ENCODE measurements around the gene PROX1.

The PROX1 gene

DNA sequence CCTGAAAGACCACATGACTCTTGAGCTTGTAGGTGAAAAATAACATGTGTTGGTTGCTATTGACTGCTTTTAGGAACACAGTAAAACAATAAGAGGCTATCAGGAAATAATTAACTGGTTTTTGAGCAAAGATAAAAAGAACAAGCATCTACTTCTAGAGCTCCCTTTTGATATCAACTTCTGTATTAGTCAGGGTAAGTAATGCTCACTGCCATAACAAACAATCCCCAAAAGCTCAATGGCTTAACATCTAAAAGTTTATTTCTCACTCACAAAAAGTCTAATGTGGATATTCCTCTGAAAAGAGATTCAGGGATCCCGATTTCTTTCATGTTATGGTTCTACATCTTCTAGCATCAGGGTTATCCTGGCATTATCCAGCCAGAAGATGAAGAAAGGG, 25.3 kb upstream of the PROX1 start:
- H3K4me3 ChIP-seq (ENCODE audit: extremely low read depth, insufficient read depth, low read length, poor library complexity, severe bottlenecking) = no peak overlapping the region
- no CpG with 5 or more reads among the region's 1 CpG for WGBS, 2 experiments (ENCODE audit: insufficient coverage in 2 of 2)
- no peaks in the 10 kb centered on the region for H3K36me3 ChIP-seq (ENCODE audit: control insufficient read depth, insufficient read depth, low read length)
- H3K4me1 ChIP-seq (ENCODE audit: control insufficient read depth, insufficient read depth, low read length, poor library complexity, severe bottlenecking) = no peaks in the 10 kb centered on the region
- H3K9me3 ChIP-seq (ENCODE audit: control insufficient read depth, low read length) = no peaks in the 10 kb centered on the region
- H3K27ac ChIP-seq (ENCODE audit: low read depth, low read length, severe bottlenecking) = no peak overlapping the region

DNA sequence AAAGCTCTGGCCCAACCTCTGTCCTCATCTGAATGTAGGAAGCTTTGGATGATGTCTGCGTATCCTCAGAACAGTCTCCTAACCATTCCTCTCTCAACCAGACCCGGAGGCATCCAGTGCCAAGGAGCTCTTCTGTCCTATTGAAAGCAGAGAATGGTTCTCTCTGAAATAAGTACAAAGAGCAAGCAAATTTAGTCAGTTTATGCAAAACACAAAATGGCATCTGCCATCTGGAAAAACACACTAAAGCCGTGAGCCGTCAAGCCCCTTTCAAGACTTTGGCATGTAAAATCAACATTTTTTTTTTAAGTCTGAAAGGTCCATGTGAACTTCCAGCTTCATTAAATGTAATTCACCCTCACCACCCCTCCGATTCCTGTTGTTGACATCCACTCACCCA, 21.7 kb upstream of the PROX1 start:
- Histone ChIP-seq H3K27ac (ENCODE audit: low read depth, low read length, severe bottlenecking) (no peak overlapping the region), H3K4me3 (ENCODE audit: extremely low read depth, insufficient read depth, low read length, poor library complexity, severe bottlenecking) (no peak overlapping the region), H3K9me3 (ENCODE audit: control insufficient read depth, low read length) (no peaks in the 10 kb centered on the region), H3K36me3 (ENCODE audit: control insufficient read depth, insufficient read depth, low read length) (no peaks in the 10 kb centered on the region), H3K4me1 (ENCODE audit: control insufficient read depth, insufficient read depth, low read length, poor library complexity, severe bottlenecking) (no peaks in the 10 kb centered on the region)
- WGBS, 2 experiments (ENCODE audit: insufficient coverage in 2 of 2) = 91 to 100% methylated on average over 2 to 4 of the region's 5 CpGs

DNA sequence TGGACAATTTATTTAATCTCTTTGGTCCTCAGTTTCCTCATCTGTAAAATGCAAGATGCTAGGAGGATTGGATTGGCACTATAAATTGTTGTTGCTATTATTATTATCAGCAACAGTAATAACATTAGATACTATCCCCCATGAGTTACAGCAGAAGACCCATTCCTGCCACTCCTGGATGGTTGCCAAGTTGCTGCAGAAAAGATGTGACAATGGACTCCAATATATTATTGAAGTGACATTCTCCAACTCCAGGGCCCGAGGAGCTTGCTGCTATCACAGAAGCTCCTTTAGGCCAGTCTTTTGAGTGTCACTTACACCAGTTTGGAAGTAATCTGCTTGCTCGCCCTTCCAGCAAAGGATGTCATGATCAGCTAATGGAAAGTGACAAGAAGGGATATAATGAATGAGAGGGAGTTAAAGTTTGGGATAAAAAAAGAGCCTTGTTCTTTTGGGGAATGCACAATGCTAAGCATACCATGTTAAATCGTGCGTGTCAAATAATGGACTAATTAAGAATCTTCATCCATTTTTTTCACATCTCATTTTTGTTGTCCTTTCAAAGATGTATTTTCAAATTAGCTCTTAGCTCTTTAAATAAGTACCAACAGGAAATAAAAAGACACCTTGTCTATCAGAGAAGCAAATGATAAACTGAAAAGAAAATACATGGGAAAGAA, 19.5 kb upstream of the PROX1 start:
- Histone ChIP-seq H3K9me3 (ENCODE audit: control insufficient read depth, low read length) (no peaks in the 10 kb centered on the region), H3K27ac (ENCODE audit: low read depth, low read length, severe bottlenecking) (no peak overlapping the region), H3K4me1 (ENCODE audit: control insufficient read depth, insufficient read depth, low read length, poor library complexity, severe bottlenecking) (no peaks in the 10 kb centered on the region), H3K4me3 (ENCODE audit: extremely low read depth, insufficient read depth, low read length, poor library complexity, severe bottlenecking) (no peak overlapping the region), H3K36me3 (ENCODE audit: control insufficient read depth, insufficient read depth, low read length) (no peaks in the 10 kb centered on the region)
- 84 to 90% methylated on average over 3 to 4 of the region's 4 CpGs for WGBS, 2 experiments (ENCODE audit: insufficient coverage in 2 of 2)

DNA sequence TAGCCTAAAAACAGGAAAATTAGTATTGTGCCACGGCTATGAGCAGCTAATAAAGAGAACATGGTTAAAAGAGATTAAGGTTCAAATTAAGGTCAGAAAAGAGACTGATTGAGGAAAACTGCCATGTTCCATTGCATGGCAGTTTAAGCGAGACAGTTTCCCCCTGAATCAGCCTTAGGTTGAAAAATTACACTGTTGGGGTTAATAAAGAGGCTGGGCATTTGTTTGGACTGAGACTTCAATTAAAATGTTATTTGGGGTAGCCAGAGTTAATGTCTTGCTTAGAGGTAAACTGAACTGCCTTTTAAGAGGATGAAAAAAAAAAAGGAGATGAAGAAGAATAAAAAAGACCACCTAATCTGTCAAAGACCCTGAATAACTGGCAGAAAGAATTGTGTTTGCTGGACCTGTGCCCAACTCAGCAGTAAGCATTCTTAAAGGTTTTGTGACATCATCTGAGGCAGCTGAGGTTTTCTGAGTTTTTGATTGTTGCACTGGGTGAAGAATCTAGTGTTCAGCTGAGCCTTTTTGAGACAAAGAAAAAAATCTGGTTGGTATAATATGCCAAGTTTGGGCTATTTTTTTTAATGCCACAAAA, 17.7 kb upstream of the PROX1 start:
- H3K27ac ChIP-seq (ENCODE audit: low read depth, low read length, severe bottlenecking) = no peak overlapping the region
- H3K9me3 ChIP-seq (ENCODE audit: control insufficient read depth, low read length) = no peaks in the 10 kb centered on the region
- H3K4me3 ChIP-seq (ENCODE audit: extremely low read depth, insufficient read depth, low read length, poor library complexity, severe bottlenecking) = no peak overlapping the region
- peaks cover 5% of the 10 kb centered on the region for H3K4me1 ChIP-seq (ENCODE audit: control insufficient read depth, insufficient read depth, low read length, poor library complexity, severe bottlenecking)
- no peaks in the 10 kb centered on the region for H3K36me3 ChIP-seq (ENCODE audit: control insufficient read depth, insufficient read depth, low read length)
- WGBS, 2 experiments (ENCODE audit: insufficient coverage in 2 of 2) = 88 to 92% methylated on average over 2 of the region's 2 CpGs

DNA sequence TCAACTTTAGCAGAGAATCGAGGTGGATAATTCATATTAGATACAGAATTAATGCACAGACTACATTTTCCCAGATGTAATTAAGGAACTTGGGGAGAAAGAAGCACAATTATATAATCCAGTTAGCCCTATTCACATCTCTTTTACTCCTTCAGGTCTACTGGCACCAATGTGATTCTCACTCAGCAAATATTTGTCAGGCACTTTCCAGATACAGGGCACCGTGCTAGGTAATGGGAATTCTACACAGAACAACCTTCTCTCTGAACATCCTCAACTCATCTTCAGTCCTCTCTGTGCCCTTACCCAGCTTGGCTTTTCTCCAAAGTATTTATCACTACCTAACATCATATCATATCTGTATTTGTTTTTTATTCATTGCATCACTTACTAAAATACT, 15.6 kb upstream of the PROX1 start:
- Histone ChIP-seq H3K9me3 (ENCODE audit: control insufficient read depth, low read length) (no peaks in the 10 kb centered on the region), H3K27ac (ENCODE audit: low read depth, low read length, severe bottlenecking) (no peak overlapping the region), H3K4me3 (ENCODE audit: extremely low read depth, insufficient read depth, low read length, poor library complexity, severe bottlenecking) (no peak overlapping the region), H3K4me1 (ENCODE audit: control insufficient read depth, insufficient read depth, low read length, poor library complexity, severe bottlenecking) (peaks cover 12% of the 10 kb centered on the region), H3K36me3 (ENCODE audit: control insufficient read depth, insufficient read depth, low read length) (no peaks in the 10 kb centered on the region)
- 100% methylated on average over 1 of the region's 2 CpGs for WGBS, 2 experiments (ENCODE audit: insufficient coverage in 2 of 2)

DNA sequence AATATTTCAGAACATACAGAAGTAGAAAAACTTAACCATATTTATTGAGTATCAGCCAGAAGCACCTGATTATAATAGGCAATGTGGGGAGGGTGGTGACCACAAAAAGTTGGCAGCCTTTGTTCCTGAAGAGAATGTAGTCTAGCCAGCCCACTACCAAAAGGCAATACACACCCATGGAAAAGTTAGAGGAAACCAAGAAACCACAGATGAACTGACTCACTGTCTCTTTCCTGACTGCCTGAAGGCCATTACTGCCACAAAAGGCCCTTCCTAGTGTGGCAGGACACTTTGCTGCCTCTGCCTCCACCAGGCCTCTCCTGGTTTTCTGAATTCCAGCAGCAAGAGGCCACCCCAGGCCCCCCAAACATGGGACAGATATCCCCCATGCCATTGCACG, 14.6 kb upstream of the PROX1 start:
- H3K4me1 ChIP-seq (ENCODE audit: control insufficient read depth, insufficient read depth, low read length, poor library complexity, severe bottlenecking) = peaks cover 22% of the 10 kb centered on the region
- H3K27ac ChIP-seq (ENCODE audit: low read depth, low read length, severe bottlenecking) = no peak overlapping the region
- H3K9me3 ChIP-seq (ENCODE audit: control insufficient read depth, low read length) = no peaks in the 10 kb centered on the region
- no peak overlapping the region for H3K4me3 ChIP-seq (ENCODE audit: extremely low read depth, insufficient read depth, low read length, poor library complexity, severe bottlenecking)
- H3K36me3 ChIP-seq (ENCODE audit: control insufficient read depth, insufficient read depth, low read length) = no peaks in the 10 kb centered on the region
- WGBS, 2 experiments (ENCODE audit: insufficient coverage in 2 of 2) = no CpG with 5 or more reads among the region's 1 CpG

DNA sequence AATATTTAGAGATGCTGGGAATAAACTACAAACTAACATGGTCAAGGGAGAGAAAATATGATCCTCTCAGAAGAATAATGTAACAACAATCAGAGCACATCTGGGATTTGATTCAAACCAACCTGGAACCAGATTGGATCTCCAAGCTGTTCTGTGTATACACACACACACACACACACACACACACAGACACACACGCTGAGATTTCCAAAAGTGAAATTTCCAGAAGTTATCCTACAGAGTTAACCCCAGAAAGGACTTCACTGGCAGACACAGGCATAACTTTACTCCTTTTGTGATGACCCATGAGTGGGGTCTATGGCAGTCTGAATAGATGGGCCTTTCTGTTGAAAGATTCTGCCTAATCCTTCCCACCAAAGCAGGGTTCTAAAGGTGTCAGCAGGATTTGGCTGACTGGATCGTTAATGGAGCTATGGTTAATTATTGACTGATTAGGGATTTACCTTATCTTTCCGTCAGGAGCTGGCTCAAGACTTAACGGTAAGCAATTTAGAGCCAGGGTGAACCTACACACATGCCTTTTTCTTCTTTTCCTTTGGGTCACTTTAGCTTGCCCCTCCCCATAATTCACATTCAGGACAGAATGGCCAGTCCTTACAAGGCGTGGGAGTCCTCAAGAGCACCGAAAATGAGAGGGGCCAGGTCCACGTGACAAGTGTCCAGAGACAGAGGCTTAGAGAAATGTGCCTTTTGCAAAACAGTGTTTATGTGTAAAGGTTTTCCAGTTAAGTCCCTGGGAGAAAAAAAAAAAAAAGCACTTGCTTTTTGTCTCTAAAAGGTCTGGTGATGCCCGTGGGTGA, 10.9 kb upstream of the PROX1 start:
- Histone ChIP-seq H3K36me3 (ENCODE audit: control insufficient read depth, insufficient read depth, low read length) (no peaks in the 10 kb centered on the region), H3K27ac (ENCODE audit: low read depth, low read length, severe bottlenecking) (peak overlapping the region; percentile 25), H3K4me1 (ENCODE audit: control insufficient read depth, insufficient read depth, low read length, poor library complexity, severe bottlenecking) (peaks cover 27% of the 10 kb centered on the region), H3K9me3 (ENCODE audit: control insufficient read depth, low read length) (no peaks in the 10 kb centered on the region), H3K4me3 (ENCODE audit: extremely low read depth, insufficient read depth, low read length, poor library complexity, severe bottlenecking) (no peak overlapping the region)
- WGBS, 2 experiments (ENCODE audit: insufficient coverage in 2 of 2) = 67 to 76% methylated on average over 3 to 7 of the region's 8 CpGs

DNA sequence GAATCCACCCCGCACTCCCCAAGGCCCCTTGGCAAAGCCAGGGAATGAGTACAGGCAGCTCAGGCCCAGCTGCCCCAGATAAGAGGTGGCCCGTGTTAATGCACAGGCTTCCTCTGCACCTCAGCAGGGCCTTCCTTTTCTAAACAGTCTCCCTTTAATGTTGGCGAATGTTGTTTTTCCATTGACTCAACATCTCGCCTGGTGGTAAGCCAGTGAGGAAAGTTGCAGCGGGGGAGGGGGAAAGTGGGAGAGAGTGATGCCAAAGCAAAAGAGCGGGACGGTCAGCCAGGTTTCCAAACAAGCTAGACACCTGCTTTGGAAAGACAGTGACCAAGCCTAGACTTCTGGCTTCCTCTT, 10.3 kb upstream of the PROX1 start:
- Histone ChIP-seq H3K27ac (ENCODE audit: low read depth, low read length, severe bottlenecking) (peak overlapping the region; percentile 25), H3K4me1 (ENCODE audit: control insufficient read depth, insufficient read depth, low read length, poor library complexity, severe bottlenecking) (peaks cover 28% of the 10 kb centered on the region), H3K4me3 (ENCODE audit: extremely low read depth, insufficient read depth, low read length, poor library complexity, severe bottlenecking) (no peak overlapping the region), H3K36me3 (ENCODE audit: control insufficient read depth, insufficient read depth, low read length) (no peaks in the 10 kb centered on the region), H3K9me3 (ENCODE audit: control insufficient read depth, low read length) (no peaks in the 10 kb centered on the region)
- WGBS, 2 experiments (ENCODE audit: insufficient coverage in 2 of 2) = 28 to 29% methylated on average over 4 of the region's 7 CpGs

DNA sequence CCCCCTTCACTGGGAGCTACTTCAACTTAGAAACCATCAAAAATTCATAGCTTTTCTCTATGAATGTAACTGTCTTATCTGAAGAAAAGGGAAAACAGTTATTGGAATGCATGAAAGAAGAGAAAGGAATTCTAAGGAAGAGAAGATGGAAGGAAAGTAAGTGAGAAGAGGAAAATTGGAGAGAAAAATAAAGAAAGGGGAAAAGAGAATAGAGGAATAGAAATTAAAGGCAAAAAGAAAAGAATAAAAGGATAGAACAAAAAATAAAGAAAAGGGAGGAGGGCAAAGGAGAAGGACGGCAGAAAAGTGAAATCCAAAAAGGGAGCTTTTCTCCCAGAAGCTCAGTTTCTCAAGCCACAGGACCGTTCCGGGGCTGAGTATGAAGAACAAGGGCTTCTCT, 9.9 kb upstream of the PROX1 start:
- 29 to 43% methylated on average over 3 of the region's 3 CpGs for WGBS, 2 experiments (ENCODE audit: insufficient coverage in 2 of 2)

DNA sequence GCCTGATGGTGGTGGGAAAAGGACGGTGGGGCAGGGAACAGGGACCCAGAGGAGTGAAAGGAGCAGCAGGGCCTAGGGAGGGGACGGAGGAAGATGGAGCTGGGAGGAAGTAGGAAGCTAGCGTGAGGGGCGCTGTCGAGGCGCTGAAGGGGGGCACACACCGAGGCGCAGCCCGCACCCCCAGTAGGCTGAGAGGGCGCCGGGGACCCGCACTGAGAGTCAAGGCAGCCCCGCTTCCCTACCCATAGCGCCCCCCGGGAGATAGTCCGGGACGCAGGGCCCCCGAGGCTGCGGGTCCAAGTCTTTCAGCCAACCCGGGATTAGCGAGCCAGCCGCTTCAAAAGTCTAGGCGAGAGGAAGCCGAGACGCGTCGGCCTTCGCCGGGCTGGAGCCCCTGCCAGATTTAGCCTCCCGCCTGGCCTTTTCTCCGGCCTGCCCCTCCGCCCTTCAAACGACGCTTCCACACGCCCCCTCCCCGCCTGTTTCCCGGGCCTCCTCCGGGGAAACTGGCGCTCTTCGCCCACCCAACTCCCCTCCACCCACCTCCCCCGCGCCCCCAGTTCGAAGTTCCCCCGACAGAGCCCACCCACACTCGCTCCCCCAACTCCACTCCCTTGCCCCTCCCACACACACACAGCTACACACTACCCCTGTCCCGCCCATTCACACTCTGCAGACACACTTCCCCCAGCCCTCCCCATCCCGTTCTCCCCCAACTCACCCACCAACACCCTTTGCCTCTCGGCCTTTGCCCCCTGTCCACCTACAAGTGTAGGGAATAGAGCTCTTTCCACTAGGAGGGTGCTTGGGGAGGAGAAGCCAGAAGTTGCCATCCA, 7.8 kb upstream of the PROX1 start:
- Histone ChIP-seq H3K4me3 (ENCODE audit: extremely low read depth, insufficient read depth, low read length, poor library complexity, severe bottlenecking) (peak overlapping the region; percentile 14), H3K36me3 (ENCODE audit: control insufficient read depth, insufficient read depth, low read length) (no peaks in the 10 kb centered on the region), H3K27ac (ENCODE audit: low read depth, low read length, severe bottlenecking) (no peak overlapping the region), H3K9me3 (ENCODE audit: control insufficient read depth, low read length) (no peaks in the 10 kb centered on the region), H3K4me1 (ENCODE audit: control insufficient read depth, insufficient read depth, low read length, poor library complexity, severe bottlenecking) (peaks cover 31% of the 10 kb centered on the region)
- 7 to 10% methylated on average over 29 to 41 of the region's 48 CpGs for WGBS, 2 experiments (ENCODE audit: insufficient coverage in 2 of 2)

More for the DNA sequence above, 9.9 kb upstream of the PROX1 start:
- Histone ChIP-seq H3K4me3 (ENCODE audit: extremely low read depth, insufficient read depth, low read length, poor library complexity, severe bottlenecking) (no peak overlapping the region), H3K27ac (ENCODE audit: low read depth, low read length, severe bottlenecking) (no peak overlapping the region), H3K9me3 (ENCODE audit: control insufficient read depth, low read length) (no peaks in the 10 kb centered on the region), H3K4me1 (ENCODE audit: control insufficient read depth, insufficient read depth, low read length, poor library complexity, severe bottlenecking) (peaks cover 29% of the 10 kb centered on the region), H3K36me3 (ENCODE audit: control insufficient read depth, insufficient read depth, low read length) (no peaks in the 10 kb centered on the region)

Data from mesodermal cell (in vitro differentiated cells).